GM19193 (cell line): Measurements from ENCODE around the gene TRPC1.
A peak's percentile ranks its signal among the peaks of the same experiment; 100 is the strongest.

Source experiments
- POLR2A ChIP-seq: IDR thresholded peaks from 4 replicates; pipeline ENCODE4 v1.6.1; 2011; ENCODE audit not compliant: insufficient read depth, insufficient read length; ENCODE audit errors: extremely low read depth

The TRPC1 gene

DNA sequence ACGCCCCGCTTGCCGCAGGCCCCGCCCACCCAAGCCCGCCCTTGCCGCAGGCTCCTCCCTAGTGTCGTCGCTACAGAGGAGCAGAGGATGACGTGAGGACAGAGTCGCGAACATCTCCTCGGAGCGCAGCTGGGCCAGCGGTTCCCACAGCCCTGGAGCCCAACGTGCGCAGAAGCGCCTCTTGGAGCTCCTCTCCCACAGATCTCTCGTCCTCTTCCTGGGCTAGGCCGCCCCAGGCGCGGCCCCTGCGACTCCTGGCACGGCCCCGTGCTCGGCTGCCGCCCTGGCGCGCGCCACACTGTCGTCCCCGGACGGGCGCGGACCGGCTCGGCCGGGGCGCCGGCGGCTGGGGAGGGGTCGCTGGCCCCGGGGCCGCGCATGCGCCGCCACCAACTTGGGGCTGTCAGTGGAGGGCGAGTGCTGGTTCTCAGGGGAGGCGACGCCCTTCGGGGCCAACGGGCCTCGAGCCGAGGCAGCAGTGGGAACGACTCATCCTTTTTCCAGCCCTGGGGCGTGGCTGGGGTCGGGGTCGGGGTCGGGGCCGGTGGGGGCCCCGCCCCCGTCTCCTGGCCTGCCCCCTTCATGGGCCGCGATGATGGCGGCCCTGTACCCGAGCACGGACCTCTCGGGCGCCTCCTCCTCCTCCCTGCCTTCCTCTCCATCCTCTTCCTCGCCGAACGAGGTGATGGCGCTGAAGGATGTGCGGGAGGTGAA is at the start of gene TRPC1:
Gene TRPC1 (plus strand): TSS at position 67 of the 714 bp plus-strand sequence. CDS start 526 bp downstream, at position 593.
- peak; percentile 42 for TF ChIP-seq POLR2A

DNA sequence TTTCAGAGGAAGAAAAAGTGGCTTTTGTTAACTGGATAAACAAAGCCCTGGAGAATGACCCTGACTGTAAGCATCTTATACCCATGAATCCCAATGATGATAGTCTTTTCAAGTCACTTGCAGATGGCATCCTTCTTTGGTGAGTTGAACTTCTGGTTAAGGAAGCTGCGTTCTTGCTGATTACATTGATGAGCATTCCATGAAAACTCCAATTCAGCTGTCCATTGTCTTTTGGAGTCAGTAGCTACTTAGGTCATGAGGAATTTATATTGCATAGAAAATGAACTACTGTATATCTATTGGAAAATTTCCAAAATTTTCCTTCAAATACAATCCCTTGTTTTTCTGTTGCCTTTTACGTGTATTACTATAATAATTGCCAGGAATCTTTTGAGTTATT is 47.7 kb upstream of the TRPC1 start:
- TF ChIP-seq POLR2A: no peak

DNA sequence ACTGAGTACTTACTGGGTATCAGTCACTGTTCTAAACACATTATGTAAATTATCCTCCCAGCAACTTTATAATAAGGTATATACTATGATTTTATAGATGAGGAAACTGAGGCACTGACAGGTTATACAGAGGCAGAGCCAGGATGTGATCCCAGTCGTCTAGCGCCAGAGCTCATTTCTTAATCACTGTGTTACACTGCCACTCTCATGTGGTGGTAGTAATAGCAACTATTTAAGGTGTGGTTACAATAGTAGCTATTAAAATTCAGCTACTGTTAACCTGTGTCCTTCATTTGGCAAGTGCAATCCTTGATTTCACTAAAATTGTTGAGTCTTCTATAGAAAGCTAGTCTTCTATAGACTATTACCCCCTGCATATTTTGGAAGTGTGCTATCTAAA is 43.1 kb upstream of the TRPC1 start:
- TF ChIP-seq POLR2A: no peak

DNA sequence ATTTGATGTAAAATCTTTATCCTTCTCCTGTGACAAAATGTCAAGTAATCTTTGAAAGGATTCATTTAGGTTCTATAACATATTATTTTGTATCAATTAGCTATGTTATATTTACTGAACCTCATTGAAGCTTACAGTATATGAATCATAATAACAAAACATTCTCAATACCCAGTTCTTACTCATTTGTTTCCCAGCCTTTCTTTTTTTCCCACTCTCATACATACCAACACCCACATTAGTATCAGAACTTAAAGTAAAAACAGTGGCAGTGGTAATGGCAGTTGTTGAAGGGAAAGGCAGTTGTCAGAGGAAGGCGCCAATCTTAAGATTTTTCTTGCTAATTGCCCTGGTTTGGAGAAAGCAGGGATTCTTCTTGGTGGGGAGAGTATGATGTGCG is 33.2 kb upstream of the TRPC1 start:
- no peak for TF ChIP-seq POLR2A

DNA sequence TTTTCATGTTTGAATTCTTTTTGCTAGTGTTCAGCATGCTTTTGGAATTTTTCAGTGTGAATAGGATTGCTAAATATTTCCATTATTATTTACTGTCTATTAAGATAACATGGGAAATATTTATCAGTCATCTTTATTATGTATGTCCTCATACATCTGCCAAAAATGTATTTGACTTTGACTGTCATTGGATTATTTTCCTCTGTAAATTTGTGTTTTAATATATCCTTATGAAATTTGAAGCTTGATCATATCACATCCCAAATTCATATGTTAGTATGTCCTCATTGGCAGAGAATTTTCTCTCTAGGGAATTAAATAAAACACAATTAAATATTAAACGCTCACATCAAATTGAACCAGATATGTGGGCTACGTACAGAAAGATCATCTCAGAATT is 32.3 kb upstream of the TRPC1 start:
- no peak for TF ChIP-seq POLR2A

DNA sequence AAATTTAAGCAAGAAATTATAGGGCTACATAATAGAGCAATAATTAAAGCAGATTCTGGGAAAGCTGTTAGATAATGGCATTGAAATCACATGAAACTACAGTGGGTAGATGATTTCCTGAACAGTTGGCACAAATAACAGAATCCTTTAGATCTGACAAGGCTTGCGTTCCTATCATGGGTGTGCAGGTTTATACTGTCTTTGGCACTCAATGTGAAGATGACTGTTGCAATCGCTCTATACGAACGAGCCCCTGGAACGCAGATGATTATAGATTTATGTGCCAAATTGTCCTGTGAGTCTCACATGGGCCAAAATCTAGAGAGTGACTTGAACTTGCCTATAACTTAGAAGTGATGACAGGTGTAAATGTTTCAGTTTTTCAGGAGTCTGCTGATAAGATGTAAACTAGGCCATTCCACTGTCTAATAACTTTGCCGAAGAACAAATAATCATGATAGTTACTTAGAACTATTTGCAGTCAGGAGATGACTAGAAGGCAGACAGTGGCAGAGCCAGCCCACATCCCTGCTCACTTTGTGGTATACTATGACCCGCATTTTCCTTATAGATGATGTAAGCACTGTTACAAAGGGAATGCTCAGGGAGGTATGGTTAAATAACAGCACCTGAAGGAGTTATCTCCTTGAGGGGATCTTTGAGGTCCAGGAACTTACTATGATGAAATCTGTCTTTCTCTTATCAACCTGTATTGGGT is 30.5 kb upstream of the TRPC1 start:
- no peak for TF ChIP-seq POLR2A

DNA sequence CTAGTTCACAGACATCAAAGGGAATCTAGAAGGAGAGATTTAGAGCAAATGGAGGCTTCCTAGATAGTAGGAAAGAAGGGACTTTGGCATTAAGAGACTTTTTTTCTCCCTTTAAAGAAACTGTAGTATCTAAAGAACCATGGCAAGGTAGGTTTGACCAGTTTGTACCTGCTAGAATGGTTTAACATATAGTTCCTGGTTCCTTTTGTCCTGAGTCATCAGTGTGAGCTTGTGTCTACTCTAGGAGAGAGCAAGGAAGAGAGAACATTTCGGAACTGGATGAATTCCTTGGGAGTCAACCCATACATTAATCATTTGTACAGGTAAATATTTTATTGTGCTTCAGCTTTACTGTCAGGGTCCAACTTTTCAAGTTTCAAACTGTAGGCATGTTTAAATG is 29.6 kb upstream of the TRPC1 start:
- no peak for TF ChIP-seq POLR2A

DNA sequence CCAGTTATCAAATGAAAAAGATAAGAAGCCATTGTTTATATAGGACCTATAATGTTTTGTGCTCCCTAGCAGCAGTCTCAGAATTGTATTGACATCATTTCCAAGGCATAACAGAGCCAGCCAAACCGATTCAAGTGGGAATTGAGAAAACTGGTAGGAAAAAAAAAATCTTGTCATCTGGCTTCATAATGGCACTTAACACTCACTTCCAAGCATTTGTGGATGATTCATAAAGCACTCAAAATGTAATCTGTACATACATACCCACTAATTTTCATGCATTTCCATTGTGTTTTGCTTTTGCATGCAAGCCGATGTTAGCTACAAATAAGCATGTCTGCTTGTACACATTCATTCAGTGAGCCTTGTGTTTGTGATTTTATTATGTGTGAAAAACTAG is 18.6 kb upstream of the TRPC1 start:
- TF ChIP-seq POLR2A: no peak

DNA sequence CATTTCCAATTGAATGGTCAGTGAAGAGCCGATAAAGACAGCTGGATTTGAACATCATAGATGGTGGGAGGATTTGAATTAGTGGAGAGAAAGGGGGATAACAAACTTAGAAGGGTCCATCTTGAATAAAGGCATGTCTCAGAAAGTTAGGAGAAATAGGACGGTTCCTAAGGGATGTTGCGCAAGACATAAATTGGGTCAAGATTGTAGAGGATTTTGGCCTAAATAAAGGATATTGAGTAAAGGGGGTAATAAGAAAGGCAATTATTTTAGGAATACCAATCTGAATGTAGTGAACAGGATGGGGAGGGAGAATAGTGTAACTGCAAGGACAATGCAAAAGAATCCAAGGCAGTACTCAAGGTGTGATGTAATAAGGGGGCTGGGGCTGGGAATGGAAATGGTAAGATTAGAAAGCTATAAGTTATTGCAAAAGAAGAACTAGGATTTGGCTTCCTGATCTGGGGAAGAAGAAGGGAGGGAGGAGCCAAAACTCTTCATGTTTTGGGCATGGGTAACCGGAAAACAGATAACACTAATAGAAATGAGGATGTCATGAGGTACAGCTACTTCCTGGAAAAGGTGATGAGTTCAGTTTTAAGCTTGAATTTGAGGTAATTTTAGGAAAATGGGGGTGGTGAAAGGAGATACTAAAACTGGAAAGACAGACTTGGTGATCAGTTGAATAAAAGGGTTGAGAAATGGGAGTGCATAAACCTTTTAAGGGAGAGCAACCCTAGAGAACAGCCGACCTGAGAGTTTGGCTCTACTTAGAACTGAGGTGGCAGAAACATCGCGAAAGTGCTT is 17.3 kb upstream of the TRPC1 start:
- TF ChIP-seq POLR2A: no peak

DNA sequence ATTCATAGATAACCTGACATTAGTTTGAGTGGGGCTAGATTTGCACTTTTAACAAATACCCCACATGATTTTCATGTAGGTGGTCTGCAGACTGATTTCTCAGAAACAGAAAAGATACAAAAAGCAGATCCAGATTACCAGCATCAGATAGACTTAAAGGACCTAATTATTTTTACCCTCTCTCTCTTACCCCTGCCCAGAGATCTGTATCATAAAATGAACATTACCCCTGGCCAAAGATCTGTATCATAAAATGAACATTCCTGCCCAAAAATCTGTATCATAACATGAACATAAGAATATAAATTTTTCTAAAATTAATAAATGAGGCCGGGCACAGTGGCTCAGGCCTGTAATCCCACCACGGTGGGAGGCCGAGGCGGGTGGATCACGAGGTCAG is 14.6 kb upstream of the TRPC1 start:
- TF ChIP-seq POLR2A: no peak

DNA sequence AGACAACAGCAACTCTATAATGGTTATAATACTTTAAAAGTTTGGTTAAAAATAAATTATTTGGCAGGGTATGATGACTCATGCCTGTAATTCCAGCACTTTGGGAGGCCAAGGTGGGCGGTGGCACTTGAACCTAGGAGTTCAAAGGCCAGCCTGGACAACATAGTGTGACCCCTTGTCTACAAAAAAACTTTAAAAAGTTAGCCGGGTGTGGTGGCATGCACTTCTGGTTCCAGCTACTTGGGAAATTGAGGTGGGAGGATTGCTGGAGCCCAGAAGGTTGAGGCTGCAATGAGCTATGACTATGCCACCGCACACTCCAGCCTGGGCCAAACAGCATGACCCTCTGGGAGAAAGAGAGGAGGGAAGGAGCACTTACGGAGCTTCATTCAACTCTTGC is 7.7 kb upstream of the TRPC1 start:
- TF ChIP-seq POLR2A: no peak

DNA sequence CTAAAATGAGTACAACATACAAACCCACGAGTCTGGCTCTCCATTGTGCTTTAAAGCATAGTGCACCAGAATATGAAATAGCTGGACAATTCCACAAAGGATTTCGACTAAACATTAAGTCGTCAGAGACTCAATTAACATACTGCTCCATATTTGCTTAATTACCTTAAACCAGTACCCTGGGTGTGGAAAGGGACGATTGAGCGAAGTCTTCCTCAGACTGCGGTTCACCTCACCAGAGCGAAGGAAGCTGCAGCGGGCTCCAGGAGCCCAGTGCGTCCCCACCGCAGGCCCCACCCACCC is 218 bp upstream of the TRPC1 start:
- no peak for TF ChIP-seq POLR2A

DNA sequence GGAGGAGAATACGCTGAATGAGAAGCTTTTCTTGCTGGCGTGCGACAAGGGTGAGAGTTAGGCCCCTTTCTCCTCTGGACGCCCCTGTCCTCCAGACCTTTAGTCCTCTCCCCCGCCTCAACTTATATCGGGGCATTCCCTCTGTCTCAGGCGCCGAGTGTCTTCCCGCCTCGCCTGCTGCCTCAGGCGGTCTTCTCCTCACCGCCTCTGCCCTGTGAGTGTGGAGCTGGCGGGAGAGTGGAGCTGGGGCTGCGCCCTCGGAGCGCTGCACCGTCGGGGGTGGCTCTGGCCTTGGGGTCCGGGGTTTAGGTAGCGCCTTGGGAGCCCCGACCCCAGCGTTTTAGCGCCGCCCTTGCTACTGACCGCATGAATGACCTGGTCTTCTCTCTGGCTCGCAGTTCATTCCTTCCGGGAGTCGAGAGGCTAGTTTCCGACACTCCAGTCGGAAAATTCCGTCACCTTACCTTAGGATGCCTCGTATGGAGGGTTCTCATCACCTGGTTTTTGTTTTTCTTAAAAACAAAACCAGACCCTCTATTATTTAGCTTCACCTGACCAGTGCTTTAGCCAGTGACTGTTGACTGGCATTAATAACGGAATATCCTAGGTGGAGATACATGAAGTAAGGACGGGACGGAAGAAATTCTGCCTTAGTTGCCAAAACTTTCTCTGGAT is 985 bp downstream of the TRPC1 start:
- TF ChIP-seq POLR2A: no peak

DNA sequence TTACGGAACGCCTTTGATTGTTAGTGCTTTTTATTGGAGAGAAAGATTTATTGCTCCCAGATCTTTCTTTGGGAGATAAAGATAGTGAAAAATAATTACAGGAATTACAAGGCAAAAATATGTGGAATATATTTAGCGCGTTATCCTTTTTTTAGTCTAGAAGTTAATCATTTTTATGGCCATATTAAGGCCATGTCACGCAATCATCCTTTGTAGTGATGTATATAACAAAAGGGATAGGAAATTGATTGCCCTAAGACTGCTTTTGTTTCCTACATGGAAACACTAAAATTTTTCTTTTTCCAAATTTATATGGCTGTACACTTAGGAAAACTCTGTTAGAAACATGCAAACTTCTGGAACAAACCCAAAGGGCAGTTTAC is 1.5 kb downstream of the TRPC1 start:
- TF ChIP-seq POLR2A: no peak

DNA sequence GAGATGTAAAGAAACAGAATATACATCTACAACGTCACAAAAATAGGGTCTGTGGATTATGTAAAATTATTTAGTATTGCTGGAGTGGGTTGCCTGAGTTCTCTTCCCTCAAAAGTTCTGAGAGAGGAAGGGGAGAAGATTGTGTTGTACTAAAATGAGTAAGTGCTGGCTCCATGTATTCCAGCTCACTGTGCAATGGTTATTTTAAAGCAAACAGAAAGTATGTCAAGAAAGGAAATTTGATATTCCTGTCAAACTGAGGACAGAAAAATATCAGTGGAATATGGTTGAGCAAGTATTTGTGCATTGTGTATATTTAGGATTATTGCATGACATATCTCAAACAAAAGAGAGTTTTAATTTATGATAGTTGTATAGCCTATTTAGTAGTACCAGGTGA is 2.2 kb downstream of the TRPC1 start:
- no peak for TF ChIP-seq POLR2A
